Measurements from ENCODE around the gene TAGLN3.

Gene TAGLN3

DNA sequence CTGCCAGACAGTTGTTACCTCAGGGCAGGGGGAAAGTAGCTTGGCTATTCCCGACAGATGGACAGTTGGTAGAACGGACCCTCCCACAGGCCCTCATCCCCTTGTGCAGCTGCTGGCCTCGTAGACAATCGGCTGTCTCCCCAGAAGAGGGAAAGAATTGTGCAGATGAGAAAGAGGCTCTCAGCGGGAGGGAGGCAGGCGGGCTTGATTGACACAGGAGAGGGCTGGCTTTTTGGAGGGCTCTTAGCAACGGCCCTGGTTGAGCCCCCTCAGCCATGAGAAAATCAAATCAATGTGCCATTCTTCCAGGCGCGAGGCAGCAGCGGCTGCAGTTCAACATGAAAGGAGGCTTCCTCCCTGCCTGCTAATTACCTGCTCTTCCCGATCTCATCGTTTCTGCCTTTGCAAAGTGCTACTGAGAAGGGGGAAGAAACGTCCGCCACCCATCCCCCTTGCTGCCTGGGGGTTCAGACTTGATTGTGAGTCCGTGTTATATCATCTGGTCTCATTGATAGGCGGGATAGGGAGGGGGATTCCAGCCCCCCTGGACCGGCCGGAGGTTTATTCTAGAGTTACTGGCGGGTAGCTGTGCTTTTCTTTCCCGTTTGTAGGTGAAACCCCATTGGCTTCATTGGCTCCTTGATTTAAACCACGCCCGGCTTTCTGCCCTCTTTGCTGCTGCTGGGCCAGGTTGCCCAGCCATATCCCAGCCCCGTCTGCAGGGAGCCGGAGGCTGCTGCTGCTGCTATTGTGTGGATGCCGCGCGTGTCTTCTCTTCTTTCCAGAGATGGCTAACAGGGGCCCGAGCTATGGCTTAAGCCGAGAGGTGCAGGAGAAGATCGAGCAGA, at the start of gene TAGLN3:
Gene TAGLN3 (plus strand): TSS at position 287 of the 848 bp plus-strand sequence. CDS start 501 bp downstream, at position 788.
- DNase-seq (ENCODE audit: low read depth in 2 of 2, low spot score in 1 of 2) = no peak

- DNase-seq (ENCODE audit: low read depth in 2 of 2, low spot score in 1 of 2) = no peak
Observed at GRCh38 chr3:111949712-111950111, 49.0 kb upstream of the TAGLN3 start.

DNA sequence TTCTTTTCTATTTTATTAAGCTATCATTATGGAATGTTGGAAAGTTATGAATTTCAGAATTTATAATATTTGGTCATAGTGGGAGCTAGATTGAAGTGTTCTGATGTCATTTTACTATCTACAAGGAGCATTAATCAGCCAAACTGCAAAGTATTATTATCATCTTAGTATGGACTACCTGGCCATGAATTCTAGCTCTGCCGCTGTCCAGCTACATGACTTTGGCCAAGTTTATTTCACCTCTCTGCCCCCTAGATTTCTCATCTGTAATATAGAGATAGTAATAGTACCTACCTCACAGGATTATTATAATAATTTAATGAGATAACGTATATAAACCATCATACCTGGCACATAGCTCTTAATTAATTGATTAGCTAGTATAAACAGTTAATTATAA, 47.7 kb upstream of the TAGLN3 start:
- DNase-seq (ENCODE audit: low read depth in 2 of 2, low spot score in 1 of 2) = no peak

DNA sequence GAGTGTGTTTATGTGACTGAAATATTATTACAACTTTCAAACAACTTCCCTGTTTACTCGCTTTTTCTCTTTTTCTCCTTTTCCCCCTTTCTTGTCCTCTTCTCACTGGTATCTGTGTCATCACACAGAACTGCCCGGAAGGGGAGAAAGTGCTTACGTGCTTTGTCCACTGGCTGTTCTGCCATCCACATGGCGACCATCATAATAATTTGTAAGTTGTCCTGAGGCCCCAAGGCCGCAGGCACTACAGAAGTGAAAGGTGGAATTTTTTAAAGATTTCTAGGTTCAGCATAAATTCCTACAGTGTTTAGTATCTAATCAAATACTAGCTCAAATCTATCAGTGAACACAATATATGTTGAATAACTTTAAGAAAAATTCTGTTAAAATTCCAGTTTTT, 46.6 kb upstream of the TAGLN3 start:
- no peak for DNase-seq (ENCODE audit: low read depth in 2 of 2, low spot score in 1 of 2)

GRCh38 chr3:111952866-111953450, 45.8 kb upstream of the TAGLN3 start:
- DNase-seq (ENCODE audit: low read depth in 2 of 2, low spot score in 1 of 2) = no peak

DNA sequence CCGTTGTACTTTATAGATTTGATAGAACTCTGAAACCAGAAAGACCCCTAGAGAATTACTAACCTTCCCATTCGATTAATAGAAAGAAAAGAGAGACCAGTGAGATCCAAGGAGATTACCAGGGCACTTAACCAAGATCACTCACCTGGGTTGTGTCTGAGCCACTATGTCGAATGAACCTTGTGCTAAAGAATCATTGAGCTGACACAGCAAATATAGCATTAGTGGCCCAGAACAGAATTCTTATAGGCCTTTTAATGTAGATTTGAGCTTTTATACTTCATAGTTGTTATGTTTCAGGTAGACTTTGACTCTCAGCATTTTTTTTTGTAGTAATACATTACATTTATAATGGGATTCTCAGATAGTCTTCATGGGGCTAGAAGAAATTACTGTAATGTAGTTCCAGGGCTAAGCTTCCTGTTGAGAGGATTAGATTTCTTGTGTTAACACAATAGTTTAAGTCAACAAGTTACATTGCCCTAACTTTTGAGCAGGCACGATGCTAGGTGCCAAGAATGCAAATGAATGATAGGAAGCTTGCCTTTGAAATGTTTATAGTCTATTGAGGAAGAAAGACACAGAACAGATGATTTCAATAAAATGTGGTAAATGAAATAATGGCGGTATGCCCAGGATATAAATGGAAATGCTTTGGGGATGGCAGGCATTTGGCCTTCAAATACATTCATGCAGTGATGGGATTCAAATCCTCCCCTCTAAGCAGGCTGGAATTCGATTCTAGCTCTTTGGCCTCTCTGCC, 44.3 kb upstream of the TAGLN3 start:
- DNase-seq (ENCODE audit: low read depth in 2 of 2, low spot score in 1 of 2) = no peak

DNA sequence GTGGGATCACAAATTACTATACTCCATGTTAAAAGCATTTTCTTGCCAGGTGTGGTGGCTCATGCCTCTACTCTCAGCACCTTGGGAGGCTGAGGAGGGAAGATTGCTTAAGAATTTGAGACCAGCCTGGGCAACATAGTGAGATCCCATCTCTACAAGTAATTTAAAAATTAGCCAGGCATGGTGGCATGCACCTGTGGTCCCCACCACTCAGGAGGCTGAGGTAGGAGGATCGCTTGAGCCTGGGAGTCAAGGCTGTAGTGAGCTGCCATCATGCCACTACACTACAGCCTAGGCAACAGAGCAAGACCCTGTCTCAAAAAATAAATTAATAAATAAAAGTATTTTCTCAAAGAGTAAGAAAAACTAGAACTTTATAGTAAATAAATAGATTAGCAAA, 42.8 kb upstream of the TAGLN3 start:
- no peak for DNase-seq (ENCODE audit: low read depth in 2 of 2, low spot score in 1 of 2)

GRCh38 chr3:111956449-111956848, 42.3 kb upstream of the TAGLN3 start:
- DNase-seq (ENCODE audit: low read depth in 2 of 2, low spot score in 1 of 2) = no peak

GRCh38 chr3:111956995-111957734, 41.6 kb upstream of the TAGLN3 start:
- no peak for DNase-seq (ENCODE audit: low read depth in 2 of 2, low spot score in 1 of 2)

DNA sequence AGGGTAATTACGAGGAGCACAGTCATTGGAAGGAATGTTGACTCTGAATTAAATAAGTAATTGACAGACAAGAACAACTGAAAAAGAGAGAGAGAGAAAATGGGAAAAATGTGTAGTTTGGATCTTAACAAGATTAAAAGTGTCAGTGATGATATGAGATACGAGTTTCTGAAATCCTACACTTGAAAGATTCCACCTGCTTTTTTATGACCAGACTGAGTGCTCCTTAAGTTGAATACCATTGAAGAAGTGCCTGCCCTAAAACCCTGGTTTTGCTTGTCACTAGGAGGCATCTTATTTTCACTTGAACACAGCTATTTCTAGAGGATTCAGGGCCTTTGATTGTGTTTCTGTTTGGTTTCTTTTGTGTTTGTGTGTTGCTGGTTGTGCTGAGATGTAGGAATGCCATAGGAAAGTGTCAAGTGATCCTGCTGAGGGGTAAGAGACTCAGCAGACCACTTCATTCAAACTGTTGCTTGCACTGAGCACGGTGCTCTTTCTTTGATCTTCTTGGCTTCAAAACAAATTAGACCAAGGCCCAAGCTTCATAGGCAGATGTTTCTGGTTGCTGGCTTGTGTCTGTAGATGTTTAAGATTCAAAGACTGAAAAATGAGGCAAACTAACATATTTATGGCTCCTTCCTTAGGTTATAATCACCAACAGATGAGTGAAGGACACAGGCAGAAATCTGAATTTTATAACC, 37.1 kb upstream of the TAGLN3 start:
- no peak for DNase-seq (ENCODE audit: low read depth in 2 of 2, low spot score in 1 of 2)

GRCh38 chr3:111963424-111963823, 35.3 kb upstream of the TAGLN3 start:
- no peak for DNase-seq (ENCODE audit: low read depth in 2 of 2, low spot score in 1 of 2)

DNA sequence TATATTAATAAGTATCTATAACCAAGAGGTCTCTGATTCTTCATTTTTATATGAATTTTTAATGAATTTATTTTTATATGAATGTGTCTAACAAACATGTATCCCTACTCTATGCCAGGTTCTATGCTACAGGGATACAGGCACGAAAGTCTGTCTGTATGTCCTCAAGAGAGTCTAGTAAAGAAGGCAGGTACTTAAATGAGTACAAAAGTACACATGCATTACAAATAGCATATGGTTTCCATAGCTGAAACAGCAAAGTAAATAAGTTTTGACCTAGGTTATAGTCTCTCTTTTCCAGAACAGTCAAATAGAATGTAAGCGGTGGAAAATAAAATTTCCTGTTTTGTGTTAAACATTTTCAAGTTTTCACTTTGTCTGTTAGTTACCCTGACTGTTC, 33.2 kb upstream of the TAGLN3 start:
- DNase-seq (ENCODE audit: low read depth in 2 of 2, low spot score in 1 of 2) = no peak

- no peak for DNase-seq (ENCODE audit: low read depth in 2 of 2, low spot score in 1 of 2)
Observed at GRCh38 chr3:111967068-111967467, 31.7 kb upstream of the TAGLN3 start.

DNA sequence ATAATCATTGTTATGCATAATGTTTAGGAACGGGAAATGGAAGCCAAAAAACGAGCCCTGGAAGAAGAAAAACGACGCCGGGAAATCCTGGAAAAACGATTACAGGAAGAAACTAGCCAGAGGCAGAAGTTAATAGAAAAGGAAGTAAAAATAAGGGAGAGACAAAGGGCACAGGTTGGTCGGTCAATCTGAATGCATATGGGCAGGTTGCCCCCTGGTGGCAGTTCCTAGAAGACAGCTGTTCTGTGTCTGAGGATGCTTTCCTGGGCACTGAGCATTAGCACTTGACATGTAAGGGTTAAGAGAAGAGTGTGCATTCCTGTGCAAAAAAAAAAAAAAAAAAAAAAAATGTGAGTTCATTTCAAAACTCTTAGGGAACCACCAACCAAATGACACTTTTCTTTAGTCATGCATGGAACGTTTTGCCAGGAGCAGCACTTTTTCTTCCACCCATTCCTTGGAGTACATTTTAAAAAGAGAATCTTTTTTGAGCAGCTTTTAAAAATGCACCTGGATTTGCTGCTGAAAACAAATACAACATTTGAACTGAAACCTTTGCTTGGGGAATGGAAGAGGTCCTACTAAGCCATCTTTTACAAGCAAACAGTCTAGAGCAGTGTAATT, 31.0 kb upstream of the TAGLN3 start:
- DNase-seq (ENCODE audit: low read depth in 2 of 2, low spot score in 1 of 2) = peak; percentile 62 to 70

DNA sequence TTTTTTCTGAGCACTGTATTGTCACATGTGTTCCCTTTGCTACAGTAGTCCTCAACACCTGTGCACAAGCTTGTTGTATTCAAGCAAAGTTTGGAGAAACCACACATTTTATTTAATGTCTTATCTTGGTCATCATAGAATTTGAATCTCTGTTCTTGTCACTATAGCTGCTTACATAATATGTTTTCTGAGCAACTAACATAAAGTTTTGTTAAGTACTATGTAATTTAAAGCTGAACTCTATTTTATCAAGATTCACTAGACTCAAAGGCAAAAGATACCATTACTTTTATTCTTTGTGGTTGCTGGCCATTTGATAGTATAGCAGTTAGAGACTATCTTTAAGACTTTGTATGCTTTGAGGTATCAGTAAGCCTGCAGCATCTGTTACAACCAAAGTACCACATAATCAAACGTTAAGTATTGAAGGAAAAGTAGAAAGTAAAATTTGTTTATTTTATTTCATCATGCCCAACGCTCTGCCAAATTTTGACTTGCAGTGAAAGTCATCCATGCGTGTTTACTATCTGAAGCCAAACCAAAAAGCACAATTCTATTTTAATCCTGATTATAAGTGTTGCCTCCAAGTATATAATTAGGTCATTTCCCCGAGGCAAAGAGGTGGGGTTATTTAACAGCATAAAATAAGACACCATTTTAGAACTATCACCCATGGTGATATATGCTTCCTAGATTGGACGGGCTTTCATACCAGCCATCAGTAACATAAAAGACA, 30.2 kb upstream of the TAGLN3 start:
- no peak for DNase-seq (ENCODE audit: low read depth in 2 of 2, low spot score in 1 of 2)

- DNase-seq (ENCODE audit: low read depth in 2 of 2, low spot score in 1 of 2) = no peak
Observed at GRCh38 chr3:111970376-111970775, 28.3 kb upstream of the TAGLN3 start.

DNA sequence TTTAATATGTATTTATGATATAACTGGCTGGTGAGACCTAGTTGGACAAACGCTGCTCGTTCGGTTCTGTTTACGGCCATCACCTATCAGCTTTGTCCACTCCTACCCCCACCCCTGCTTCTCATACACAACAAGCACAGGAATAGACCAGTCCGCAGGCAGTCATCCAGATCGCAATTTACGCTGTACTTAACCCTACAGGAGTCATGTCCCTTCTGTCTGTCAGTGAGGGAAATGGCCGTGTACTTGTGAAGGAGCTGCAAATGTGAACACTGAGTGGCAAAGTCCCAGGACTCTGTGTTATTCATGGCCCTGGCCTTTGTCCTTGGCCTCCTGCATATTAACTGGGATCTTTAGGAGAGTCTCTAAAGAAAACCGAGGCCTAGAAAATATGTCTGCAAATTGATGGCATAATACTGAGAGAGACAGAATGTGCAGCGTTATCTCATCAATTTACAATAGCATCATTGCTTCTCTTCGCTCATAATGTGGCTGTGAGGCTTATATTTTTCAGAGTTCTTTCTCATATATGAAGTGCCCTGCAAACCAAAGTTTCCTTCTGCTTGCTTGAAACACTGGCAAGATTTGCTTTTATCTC, 27.1 kb upstream of the TAGLN3 start:
- DNase-seq (ENCODE audit: low read depth in 2 of 2, low spot score in 1 of 2) = no peak

GRCh38 chr3:111972891-111973290, 25.8 kb upstream of the TAGLN3 start:
- no peak for DNase-seq (ENCODE audit: low read depth in 2 of 2, low spot score in 1 of 2)

DNA sequence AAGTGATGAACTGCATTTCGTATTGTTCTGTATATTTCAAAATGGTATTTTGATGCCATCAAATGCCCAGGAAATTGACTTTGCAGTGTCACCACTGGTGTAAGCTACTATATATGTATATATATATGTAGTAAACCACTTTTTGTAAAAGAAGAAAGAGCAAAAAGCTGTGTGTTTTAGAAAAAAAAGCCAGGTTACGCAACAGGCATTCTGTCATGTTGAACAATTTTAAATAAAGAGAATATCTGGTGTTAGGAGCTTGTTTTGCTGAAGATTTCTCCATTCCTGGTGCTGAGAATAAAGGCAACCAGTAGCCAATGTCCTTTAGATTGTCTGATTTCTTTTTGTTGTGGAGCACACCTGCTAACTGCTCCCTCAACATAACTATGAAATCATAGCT, 23.6 kb upstream of the TAGLN3 start:
- no peak for DNase-seq (ENCODE audit: low read depth in 2 of 2, low spot score in 1 of 2)
